OCI-LY7 (cell line): ENCODE data around the gene AFF3.

Experiments
- EZH2phosphoT487 ChIP-seq: fragments of 200-600 bp; sonication (generic); IDR thresholded peaks from 2 replicates; pipeline ENCODE4 v1.6.1; 2018; ENCODE audit warnings: low read depth, borderline replicate concordance, mild to moderate bottlenecking, mixed run types, antibody characterized with exemption, low read length, moderate library complexity, mixed read lengths
- TF ChIP-seq, protein P1 (sequence below): fragments of 200-600 bp; sonication (generic); conservative IDR thresholded peaks from 2 replicates; pipeline ENCODE4 v1.5.1; 2014; ENCODE audit warnings: mild to moderate bottlenecking, antibody characterized with exemption, low read length, moderate library complexity, mixed read lengths

DNA sequence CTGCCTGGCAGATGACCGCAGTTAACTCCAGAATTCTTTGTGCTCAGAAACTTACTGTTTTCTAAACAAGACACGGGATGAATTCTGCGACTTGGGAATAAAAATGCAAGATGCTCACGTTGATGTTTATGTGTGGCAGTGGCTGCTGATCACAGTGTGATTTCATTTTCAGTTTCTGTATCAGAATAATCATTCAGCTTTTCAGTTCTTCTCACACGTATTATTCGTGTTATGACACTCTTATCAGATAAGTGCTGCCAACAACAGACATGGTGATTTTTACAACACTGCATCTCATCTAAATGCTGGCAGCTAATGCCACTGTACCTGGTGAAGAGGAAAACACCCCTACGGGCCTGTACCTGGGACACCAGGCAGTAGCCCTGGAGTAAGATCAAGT lies 379.7 kb downstream of the AFF3 start:
- TF ChIP-seq, protein P1, sequence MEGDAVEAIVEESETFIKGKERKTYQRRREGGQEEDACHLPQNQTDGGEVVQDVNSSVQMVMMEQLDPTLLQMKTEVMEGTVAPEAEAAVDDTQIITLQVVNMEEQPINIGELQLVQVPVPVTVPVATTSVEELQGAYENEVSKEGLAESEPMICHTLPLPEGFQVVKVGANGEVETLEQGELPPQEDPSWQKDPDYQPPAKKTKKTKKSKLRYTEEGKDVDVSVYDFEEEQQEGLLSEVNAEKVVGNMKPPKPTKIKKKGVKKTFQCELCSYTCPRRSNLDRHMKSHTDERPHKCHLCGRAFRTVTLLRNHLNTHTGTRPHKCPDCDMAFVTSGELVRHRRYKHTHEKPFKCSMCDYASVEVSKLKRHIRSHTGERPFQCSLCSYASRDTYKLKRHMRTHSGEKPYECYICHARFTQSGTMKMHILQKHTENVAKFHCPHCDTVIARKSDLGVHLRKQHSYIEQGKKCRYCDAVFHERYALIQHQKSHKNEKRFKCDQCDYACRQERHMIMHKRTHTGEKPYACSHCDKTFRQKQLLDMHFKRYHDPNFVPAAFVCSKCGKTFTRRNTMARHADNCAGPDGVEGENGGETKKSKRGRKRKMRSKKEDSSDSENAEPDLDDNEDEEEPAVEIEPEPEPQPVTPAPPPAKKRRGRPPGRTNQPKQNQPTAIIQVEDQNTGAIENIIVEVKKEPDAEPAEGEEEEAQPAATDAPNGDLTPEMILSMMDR, result no peak
- TF ChIP-seq EZH2phosphoT487, result no peak
